H1 (cell line): ENCODE data around the gene NEUROD1. TPM values are rescaled to one million over a fixed set of nuclear protein-coding genes. Genes with fewer than 3 reads are reported as not detected.

Experiments used
- CHD7 ChIP-seq: fragments of 300-600 bp; sonication (generic); IDR thresholded peaks from 2 replicates; pipeline ENCODE4 v1.7.1; 2012; ENCODE audit warnings: low read length, moderate library complexity, mild to moderate bottlenecking, inconsistent platforms; ENCODE audit not compliant: insufficient replicate concordance
- polyA plus RNA-seq, 7 experiments: library from polyadenylated mRNA; depleted of rRNA in 3 of 7; stranded (reverse) in 5 of 7; unstranded in 2 of 7; fragments of >200 nt in 5 of 7; fragments of 200-250 nt in 2 of 7; gene quantifications; 1 replicate in 5 of 7; 2 replicates in 1 of 7; 4 replicates in 1 of 7; pipeline versions ENCODE4 v1.2.1 to v1.2.3, GENCODE V29; 2011 to 2013; ENCODE audit warnings: missing spikeins in 2 of 7, mixed read lengths in 2 of 7
- total RNA-seq: library from RNA; stranded (reverse); fragmentation: NEBNext Ultra II Directional; extraction: Animal tissue kit (Norgen Biotek cat#: 25700); gene quantifications from 2 replicates; pipeline ENCODE4 v1.2.1, GENCODE V29; 2021

NEUROD1 gene
- total and polyA plus RNA-seq, 2 of the 8 experiments (the other 6 are each of a cell fraction or from before 2014, with no cell fraction given): 0.08 TPM; not detected in 1

GRCh38 chr2:181642086-181642485 is 38.2 kb downstream of the NEUROD1 start (continued):
- TF ChIP-seq CHD7: no peak
